ENCODE measurements around the gene ISOC1.
A peak's percentile ranks its signal among the peaks of the same experiment; 100 is the strongest.

Gene ISOC1

DNA sequence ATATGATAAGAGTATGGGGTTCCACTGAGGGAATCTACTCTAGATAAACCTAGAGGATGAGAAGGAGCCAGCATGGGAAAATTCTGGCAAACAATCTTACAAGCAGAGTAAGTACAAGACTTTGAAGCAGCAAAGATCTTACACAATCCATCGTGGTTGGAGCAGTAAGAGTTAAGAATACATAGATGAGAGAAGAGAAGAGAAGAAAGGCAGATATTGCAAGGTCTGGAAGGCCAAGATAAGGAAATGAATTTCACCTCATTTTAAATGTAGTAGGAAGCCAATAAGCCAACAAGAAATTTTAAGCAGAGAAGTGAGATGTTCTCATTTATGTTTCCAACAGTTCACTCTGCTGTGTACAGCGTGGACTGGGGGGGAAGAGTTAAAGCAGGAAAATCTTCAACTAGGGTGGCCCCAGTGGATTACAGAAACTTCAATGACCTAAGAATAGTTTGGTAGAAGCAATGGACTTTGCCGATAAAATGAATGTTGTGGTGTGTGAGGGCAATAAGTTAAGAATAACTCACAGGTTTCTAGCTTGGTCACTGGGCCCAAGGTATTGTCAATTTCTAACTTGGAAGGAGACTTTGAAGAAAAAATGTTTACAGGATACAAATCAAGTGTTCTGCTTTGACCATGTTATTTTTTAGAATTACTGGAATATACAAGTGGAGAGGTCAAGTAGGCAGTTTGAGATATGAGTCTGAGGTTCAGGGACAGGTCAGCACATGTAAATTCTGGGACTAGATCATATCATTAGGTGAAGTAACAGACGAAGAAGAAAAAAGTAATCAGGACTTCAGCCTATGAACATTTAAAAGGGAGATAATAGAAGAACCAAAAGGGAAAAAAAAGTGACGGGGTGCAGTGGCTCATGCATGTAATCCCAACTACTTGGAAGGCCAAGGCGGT is 12.1 kb upstream of the ISOC1 start:
- no peak for TF ChIP-seq CTCF (conservative IDR thresholded peaks at IDR 0.05; ENCODE audit: control insufficient read depth, insufficient read depth, low read depth, low read length)
- no peak for DNase-seq (ENCODE audit: low read depth)

GRCh38 chr5:129094924-129095899 is 663 bp downstream of the ISOC1 start:
- no peak for TF ChIP-seq CTCF (conservative IDR thresholded peaks at IDR 0.05; ENCODE audit: control insufficient read depth, insufficient read depth, low read depth, low read length)
- peak overlapping the region; percentile 83 for H3K4me3 ChIP-seq (ENCODE audit: control insufficient read depth, low read depth, low read length)
- DNase-seq (ENCODE audit: low read depth) = peak; percentile 25

More for the DNA sequence above, 12.1 kb upstream of the ISOC1 start:
- H3K4me3 ChIP-seq (ENCODE audit: control insufficient read depth, low read depth, low read length) = no peak overlapping the region

DNA sequence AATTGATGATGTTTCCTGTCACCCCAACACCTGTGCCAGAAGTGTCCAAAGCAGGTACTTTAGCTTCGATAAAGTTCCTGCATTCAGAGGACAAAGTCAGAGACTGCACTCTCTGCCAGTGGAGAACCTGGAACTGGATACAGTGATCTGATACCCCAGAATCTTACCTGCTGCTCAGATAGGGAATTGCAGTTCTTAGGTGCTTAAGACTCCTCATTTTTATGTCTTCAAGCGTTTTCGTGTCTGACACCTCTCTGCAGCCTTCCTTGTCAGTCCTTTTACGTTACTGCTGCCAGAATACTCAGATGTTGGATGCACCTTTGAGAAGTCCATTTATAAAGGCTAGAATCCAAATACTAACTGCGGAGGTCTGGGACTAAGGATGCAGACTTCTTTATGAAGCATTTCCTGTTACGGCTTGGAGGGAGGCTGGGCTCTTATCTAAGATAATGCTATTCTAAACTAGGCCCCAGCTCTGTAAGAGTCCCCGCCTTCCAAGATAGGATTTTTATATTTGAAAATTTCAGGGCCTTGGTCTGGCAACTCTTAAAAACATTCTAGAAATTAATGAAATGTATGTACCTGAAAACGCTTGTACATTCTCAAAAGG is 1.9 kb downstream of the ISOC1 start:
- no peak for DNase-seq (ENCODE audit: low read depth)
- TF ChIP-seq CTCF (conservative IDR thresholded peaks at IDR 0.05; ENCODE audit: control insufficient read depth, insufficient read depth, low read depth, low read length) = peak; percentile 2
- H3K4me3 ChIP-seq (ENCODE audit: control insufficient read depth, low read depth, low read length) = no peak overlapping the region

DNA sequence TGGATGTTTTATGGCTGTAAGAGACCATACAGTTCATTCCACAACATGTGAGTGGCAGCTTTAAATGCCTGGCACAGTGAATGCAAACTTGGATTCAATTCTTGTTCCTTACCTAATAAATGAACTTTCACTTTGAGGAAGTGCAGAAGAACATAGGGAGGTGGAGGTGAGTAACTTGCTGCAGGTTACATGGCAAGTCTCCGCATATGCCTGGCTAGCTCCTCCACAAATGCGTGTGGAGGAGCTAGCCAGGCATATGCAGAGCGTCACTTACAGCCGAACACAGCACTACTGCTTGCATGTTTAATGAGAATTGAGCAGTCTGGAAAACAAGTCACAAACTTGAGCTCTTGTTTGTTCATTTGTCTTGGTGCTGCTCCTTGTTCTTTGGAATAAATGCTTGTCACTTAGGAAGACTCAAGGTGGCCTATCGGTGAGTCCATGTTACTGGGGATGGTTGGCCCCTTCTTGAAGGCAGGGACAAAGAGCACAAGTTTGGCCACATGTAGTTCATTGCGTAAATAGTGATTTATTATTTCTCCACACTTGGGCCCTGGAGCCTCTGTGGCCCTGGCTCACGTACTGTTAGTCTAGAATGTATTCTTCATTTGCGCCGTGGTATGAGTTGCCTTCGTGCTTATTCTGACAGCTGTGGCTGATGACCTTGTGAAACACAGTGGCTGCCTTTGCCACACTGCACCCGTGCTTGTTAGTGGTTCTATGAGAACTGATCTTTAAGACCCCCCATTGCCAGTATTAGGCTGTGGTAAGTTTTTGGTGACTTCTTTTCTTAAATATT is 3.1 kb downstream of the ISOC1 start:
- no peak for DNase-seq (ENCODE audit: low read depth)
- TF ChIP-seq CTCF (conservative IDR thresholded peaks at IDR 0.05; ENCODE audit: control insufficient read depth, insufficient read depth, low read depth, low read length) = no peak
- no peak overlapping the region for H3K4me3 ChIP-seq (ENCODE audit: control insufficient read depth, low read depth, low read length)

GRCh38 chr5:129098488-129099183 is 4.1 kb downstream of the ISOC1 start:
- no peak for DNase-seq (ENCODE audit: low read depth)
- no peak for TF ChIP-seq CTCF (conservative IDR thresholded peaks at IDR 0.05; ENCODE audit: control insufficient read depth, insufficient read depth, low read depth, low read length)
- H3K4me3 ChIP-seq (ENCODE audit: control insufficient read depth, low read depth, low read length) = no peak overlapping the region
